ENCODE results near the gene LBX2. TPM values are rescaled to one million over a fixed set of nuclear protein-coding genes. Genes with fewer than 3 reads are reported as not detected.

LBX2 gene
- total RNA-seq, 2 donors from 2014 or later, result 0.39 to 1.3 TPM

DNA sequence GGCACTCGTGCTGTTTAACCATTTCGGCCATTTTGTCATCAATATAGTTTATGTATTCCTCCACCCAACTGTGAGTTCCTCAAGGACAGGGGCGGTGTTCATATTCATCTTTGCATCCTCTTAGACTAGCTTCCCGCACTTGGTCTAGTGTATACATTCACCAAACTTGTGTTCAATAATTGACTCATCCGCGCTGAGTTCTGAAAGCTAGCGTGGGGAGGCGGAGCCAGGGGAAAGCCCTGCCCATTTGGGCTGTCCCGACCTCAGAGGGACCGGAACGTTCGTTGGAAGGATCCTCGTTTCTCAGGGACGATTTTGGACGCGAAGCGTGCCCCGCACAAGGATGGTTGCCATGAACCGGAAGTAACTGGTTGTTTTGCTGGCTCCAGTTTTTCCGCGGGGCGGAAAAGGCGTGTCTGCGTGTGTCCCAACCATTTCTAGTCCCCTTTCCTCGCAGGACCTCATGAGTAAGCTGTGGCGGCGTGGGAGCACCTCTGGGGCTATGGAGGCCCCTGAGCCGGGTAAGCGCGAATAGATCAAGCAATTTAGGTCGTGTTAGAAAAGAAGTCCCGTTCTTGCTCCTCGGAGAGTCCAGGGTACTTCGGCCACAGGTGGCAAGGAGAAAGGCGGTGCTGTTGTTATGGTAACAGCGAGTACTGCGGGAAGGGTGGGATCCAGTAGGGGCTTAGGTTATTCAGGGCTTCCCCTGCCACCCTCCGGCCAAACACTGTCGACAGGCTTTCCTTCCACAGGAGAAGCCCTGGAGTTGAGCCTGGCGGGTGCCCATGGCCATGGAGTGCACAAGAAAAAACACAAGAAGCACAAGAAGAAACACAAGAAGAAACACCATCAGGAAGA, 44.5 kb downstream of the LBX2 start, which contains the start of gene INO80B:
TSS of gene INO80B (plus strand) at position 434 of the 858 bp plus-strand sequence. CDS start at position 464, 30 bp downstream.
- H3K27me3 Mint-ChIP-seq, result no peaks in the 10 kb centered on the region
- peaks cover 46% of the 10 kb centered on the region for H3K4me1 Mint-ChIP-seq
- peak within 1 kb of the TSS; percentile 100 for H3K4me3 Mint-ChIP-seq
- ATAC-seq (replicated peaks), result peak; percentile 65
- H3K36me3 Mint-ChIP-seq (ENCODE audit: low read depth), result peaks cover 41% of the 10 kb centered on the region
- peak within 1 kb of the TSS; percentile 99 for H3K27ac Mint-ChIP-seq
- H3K9me3 Mint-ChIP-seq, result no peaks in the 10 kb centered on the region

DNA sequence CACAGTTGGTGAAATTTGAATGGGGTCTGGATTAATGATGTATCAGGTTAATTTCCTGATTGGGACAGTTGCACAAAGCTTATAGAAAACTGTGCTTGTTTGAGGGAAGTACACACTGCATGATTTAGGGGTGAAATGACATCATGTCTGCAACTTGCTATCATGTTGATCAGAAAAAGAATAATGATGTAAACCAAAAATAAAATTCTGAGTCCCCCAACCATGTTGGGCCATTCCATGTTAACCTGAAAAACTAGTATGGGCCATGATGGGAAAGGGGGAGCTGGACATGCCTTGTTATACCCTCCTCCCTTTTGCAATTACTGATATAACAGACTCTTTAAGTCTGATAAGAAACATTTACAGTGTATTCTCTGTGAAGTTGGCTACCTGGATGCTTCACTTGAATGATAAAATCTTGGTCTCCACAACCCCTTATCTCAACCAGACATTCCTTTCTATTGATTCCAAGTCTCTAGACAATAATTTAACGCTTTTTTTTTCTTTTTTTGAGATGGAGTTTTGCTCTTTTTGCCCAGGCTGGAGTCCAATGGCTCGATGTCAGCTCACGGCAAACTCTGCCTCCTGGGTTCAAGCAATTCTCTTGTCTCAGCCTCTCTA, 48.7 kb downstream of the LBX2 start:
- ATAC-seq (replicated peaks), result no peak
- H3K36me3 Mint-ChIP-seq (ENCODE audit: low read depth), result peaks cover 13% of the 10 kb centered on the region
- H3K9me3 Mint-ChIP-seq, result no peaks in the 10 kb centered on the region
- H3K4me3 Mint-ChIP-seq, result no peak overlapping the region
- H3K4me1 Mint-ChIP-seq, result peaks cover 20% of the 10 kb centered on the region
- no peak overlapping the region for H3K27ac Mint-ChIP-seq
- no peaks in the 10 kb centered on the region for H3K27me3 Mint-ChIP-seq

DNA sequence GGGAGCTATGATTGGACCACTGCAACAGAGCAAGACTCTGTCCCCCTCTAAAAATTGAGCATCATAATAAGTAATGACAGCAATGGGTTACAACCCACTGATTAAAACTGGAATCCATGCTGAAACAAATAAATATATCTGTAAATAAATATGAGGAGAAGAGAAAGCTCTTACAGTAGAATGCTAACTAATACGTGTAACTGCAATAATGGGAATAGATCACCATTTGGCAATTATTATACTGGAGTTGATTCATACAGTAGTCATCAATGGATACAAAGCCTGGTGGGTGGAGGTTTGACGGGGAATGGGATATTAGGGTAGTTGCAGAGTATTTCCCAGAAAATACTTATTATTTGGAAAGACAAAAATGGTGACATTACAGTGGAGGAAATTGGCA, 50.6 kb downstream of the LBX2 start:
- Mint-ChIP-seq H3K27me3 (no peaks in the 10 kb centered on the region), H3K4me1 (peaks cover 5% of the 10 kb centered on the region), H3K27ac (no peak overlapping the region), H3K36me3 (ENCODE audit: low read depth) (no peaks in the 10 kb centered on the region), H3K9me3 (no peaks in the 10 kb centered on the region), H3K4me3 (no peak overlapping the region)
- no peak for ATAC-seq (replicated peaks)

Other genes with a start within 250 kb of the LBX2 start
- gene SLC4A5, start 156.2 kb downstream of the LBX2 start, total RNA-seq, result 1 to 10 TPM; 2.2 to 4.4 TPM
- 100 to 1,000 TPM in 1 of 2 donors, 10 to 100 TPM in 1; 84.0 to 108 TPM for gene DCTN1, start 119.3 kb downstream of the LBX2 start, total RNA-seq
- 1 to 10 TPM; 2.3 to 9.7 TPM for gene C2orf81, start 78.0 kb downstream of the LBX2 start, total RNA-seq
- 100 to 1,000 TPM in 1 of 2 donors, 10 to 100 TPM in 1; 85.8 to 194 TPM for gene WDR54, start 77.9 kb downstream of the LBX2 start, total RNA-seq
- gene RTKN, start 57.7 kb downstream of the LBX2 start, total RNA-seq, result 1 to 10 TPM; 1.2 to 3.1 TPM
- gene INO80B, start 44.5 kb downstream of the LBX2 start, total RNA-seq, result 10 to 100 TPM; 27.8 to 37.9 TPM
- gene WBP1, start 41.2 kb downstream of the LBX2 start, total RNA-seq, result 10 to 100 TPM; 34.1 to 48.5 TPM
- gene MOGS, start 34.2 kb downstream of the LBX2 start, total RNA-seq, result 10 to 100 TPM; 68.3 to 70.9 TPM
- gene MRPL53, start 26.9 kb downstream of the LBX2 start, total RNA-seq, result 10 to 100 TPM; 83.8 to 91.2 TPM
- gene CCDC142, start 16.6 kb downstream of the LBX2 start, total RNA-seq, result 10 to 100 TPM; 25.4 to 26.3 TPM
- gene TTC31, start 16.5 kb downstream of the LBX2 start, total RNA-seq, result 10 to 100 TPM; 27.2 to 32.4 TPM
- gene PCGF1, start 8.1 kb upstream of the LBX2 start, total RNA-seq, result 10 to 100 TPM; 22.0 to 32.8 TPM
- gene TLX2, start 14.8 kb upstream of the LBX2 start, total RNA-seq, result 1 to 10 TPM in 1 of 2 donors, under 1 TPM in 1; 0.39 to 1.4 TPM
- gene DQX1, start 26.6 kb upstream of the LBX2 start, total RNA-seq, result under 1 TPM; 0.74 to 0.76 TPM
- 100 to 1,000 TPM in 1 of 2 donors, 10 to 100 TPM in 1; 72.2 to 116 TPM for gene AUP1, start 30.1 kb upstream of the LBX2 start, total RNA-seq
- gene HTRA2, start 30.3 kb upstream of the LBX2 start, total RNA-seq, result 10 to 100 TPM; 75.6 to 81.2 TPM
- gene LOXL3, start 54.3 kb upstream of the LBX2 start, total RNA-seq, result 1 to 10 TPM; 2.0 to 4.4 TPM
- gene DOK1, start 55.1 kb upstream of the LBX2 start, total RNA-seq, result 10 to 100 TPM; 23.7 to 32.4 TPM
- gene M1AP, start 148.7 kb upstream of the LBX2 start, total RNA-seq, result not detected
- 1 to 10 TPM; 6.5 to 7.3 TPM for gene SEMA4F, start 154.6 kb upstream of the LBX2 start, total RNA-seq